ENCODE data around the gene PELI2.

GRCh38 chr14:56142314-56142713 is 24.1 kb downstream of the PELI2 start:
- TF ChIP-seq CTCF (IDR thresholded peaks at IDR 0.05; ENCODE audit: poor library complexity) (no peak), EZH2phosphoT487 (IDR thresholded peaks at IDR 0.05; ENCODE audit: low read depth, severe bottlenecking, unreplicated experiment) (no peak)

All from hepatocyte (in vitro differentiated cells).